Endodermal cell (in vitro differentiated cells): ENCODE measurements around the gene OOEP. TPM values are rescaled to one million over a fixed set of nuclear protein-coding genes. Genes with fewer than 3 reads are reported as not detected.
"Not testable (repeated sequence)": the region's sequence is repeated elsewhere in the genome, so short reads cannot be mapped to it uniquely, and the experiment has no call there.

Experiments
- DNase-seq: peaks from one replicate; pipeline ENCODE4 v3.0.0-alpha.2; 2017
- H3K27ac ChIP-seq: 2 replicates; pipeline ENCODE4 v1.5.1; 2013; ENCODE audit warnings: mild to moderate bottlenecking, low read depth, low read length, moderate library complexity
- H3K27me3 ChIP-seq: 2 replicates; pipeline ENCODE4 v1.6.1; 2013; ENCODE audit warnings: mild to moderate bottlenecking, low read length, moderate library complexity; ENCODE audit not compliant: insufficient read depth, control insufficient read depth, poor library complexity, severe bottlenecking
- H3K36me3 ChIP-seq: 2 replicates; pipeline ENCODE4 v1.7.0; 2013; ENCODE audit warnings: mild to moderate bottlenecking, low read length, moderate library complexity; ENCODE audit not compliant: control insufficient read depth, insufficient read depth
- H3K4me1 ChIP-seq: one replicate; pipeline ENCODE4 v1.7.0; 2013; ENCODE audit warnings: low read length; ENCODE audit not compliant: control insufficient read depth, insufficient read depth
- H3K4me3 ChIP-seq: 2 replicates; pipeline ENCODE4 v1.5.1; 2013; ENCODE audit warnings: mild to moderate bottlenecking, low read length, moderate library complexity
- H3K9ac ChIP-seq: 2 replicates; pipeline ENCODE4 v1.6.1; 2013; ENCODE audit warnings: mild to moderate bottlenecking, low read length, moderate library complexity; ENCODE audit not compliant: poor library complexity, severe bottlenecking; ENCODE audit errors: extremely low read depth
- H3K9me3 ChIP-seq: 2 replicates; pipeline ENCODE4 v1.6.1; 2013; ENCODE audit warnings: mild to moderate bottlenecking, low read length, moderate library complexity; ENCODE audit not compliant: control insufficient read depth
- H3K27ac Mint-ChIP-seq: 2 replicates; pipeline ENCODE4 v1.8.0; 2020; ENCODE audit warnings: mixed read lengths
- H3K27me3 Mint-ChIP-seq: 2 replicates; pipeline ENCODE4 v1.8.0; 2021; ENCODE audit warnings: mild to moderate bottlenecking, mixed read lengths; ENCODE audit not compliant: insufficient read depth
- H3K36me3 Mint-ChIP-seq: 2 replicates; pipeline ENCODE4 v1.8.0; 2020; ENCODE audit warnings: low read depth, mixed read lengths
- H3K4me1 Mint-ChIP-seq: 2 replicates; pipeline ENCODE4 v1.8.0; 2020; ENCODE audit warnings: mixed read lengths
- H3K4me3 Mint-ChIP-seq: 2 replicates; pipeline ENCODE4 v1.8.0; 2020; ENCODE audit warnings: mild to moderate bottlenecking, moderate library complexity, mixed read lengths
- H3K9me3 Mint-ChIP-seq: 2 replicates; pipeline ENCODE4 v1.8.0; 2020; ENCODE audit warnings: mild to moderate bottlenecking, mixed read lengths
- CTCF ChIP-seq: fragments of 200-600 bp; sonication (generic); conservative IDR thresholded peaks from 2 replicates; pipeline ENCODE4 v1.5.0; 2021; ENCODE audit warnings: antibody characterized with exemption, mild to moderate bottlenecking
- WGBS, 2 experiments: methylation state at CpG; one replicate each; pipeline versions ENCODE4 v1.1.5 to v1.1.7; 2013; ENCODE audit warnings: missing lambda C conversion rate in 2 of 2, mixed read lengths in 1 of 2; ENCODE audit not compliant: insufficient coverage in 1 of 2, insufficient read length in 1 of 2; 5-methylcytosine and 5-hydroxymethylcytosine counted together
- total RNA-seq, 2 donors: library from RNA; stranded (reverse); fragmentation: NEBNext Ultra II Directional in 1 of 2; extraction: Animal tissue kit (Norgen Biotek cat#: 25700) in 1 of 2; gene quantifications; 2 replicates in 1 of 2; 3 replicates in 1 of 2; pipeline ENCODE4 v1.2.1, GENCODE V29; 2021

OOEP gene
- total RNA-seq, 2 donors from 2014 or later, result not detected

GRCh38 chr6:73394577-73395354 lies 25.1 kb upstream of the OOEP start, which contains the start of gene DDX43:
TSS of gene DDX43 (plus strand) at chr6:73394828. CDS start at chr6:73394906, 78 bp downstream.
- Mint-ChIP-seq H3K36me3 (no peaks in the 10 kb centered on the region), H3K9me3 (peaks cover 8% of the 10 kb centered on the region), H3K4me3 (no peak within 1 kb of the TSS), H3K27me3 (peaks cover 4% of the 10 kb centered on the region), H3K27ac (no peak within 1 kb of the TSS), H3K4me1 (no peaks in the 10 kb centered on the region)
- no peak for TF ChIP-seq CTCF
- H3K4me3 ChIP-seq, result no peak within 1 kb of the TSS
- no peak for DNase-seq
- no peak within 1 kb of the TSS for H3K9ac ChIP-seq
- H3K4me1 ChIP-seq, result no peaks in the 10 kb centered on the region
- H3K9me3 ChIP-seq, result no peaks in the 10 kb centered on the region
- no peaks in the 10 kb centered on the region for H3K36me3 ChIP-seq
- 95 to 96% methylated on average over 36 to 54 of the region's 54 CpGs for WGBS, 2 experiments
- H3K27me3 ChIP-seq, result no peaks in the 10 kb centered on the region
- no peak within 1 kb of the TSS for H3K27ac ChIP-seq

GRCh38 chr6:73393278-73393677 lies 23.6 kb upstream of the OOEP start:
- Histone ChIP-seq H3K4me3 (no peak overlapping the region), H3K4me1 (no peaks in the 10 kb centered on the region), H3K9me3 (no peaks in the 10 kb centered on the region), H3K27ac (no peak overlapping the region), H3K9ac (no peak overlapping the region), H3K36me3 (no peaks in the 10 kb centered on the region), H3K27me3 (no peaks in the 10 kb centered on the region)
- DNase-seq, result no peak
- TF ChIP-seq CTCF, result no peak
- H3K4me3 Mint-ChIP-seq, result no peak overlapping the region
- WGBS, 2 experiments, result 91 to 94% methylated on average over 3 of the region's 3 CpGs
- peaks cover 8% of the 10 kb centered on the region for H3K9me3 Mint-ChIP-seq
- no peak overlapping the region for H3K27ac Mint-ChIP-seq
- H3K27me3 Mint-ChIP-seq, result peaks cover 4% of the 10 kb centered on the region
- H3K4me1 Mint-ChIP-seq, result peaks cover 2% of the 10 kb centered on the region
- no peaks in the 10 kb centered on the region for H3K36me3 Mint-ChIP-seq

- H3K36me3 ChIP-seq, H3K27me3 Mint-ChIP-seq, DNase-seq, H3K4me3 Mint-ChIP-seq, H3K4me3 ChIP-seq, H3K9me3 ChIP-seq, H3K4me1 Mint-ChIP-seq, H3K27me3 ChIP-seq, H3K36me3 Mint-ChIP-seq, H3K27ac ChIP-seq, H3K4me1 ChIP-seq, H3K9me3 Mint-ChIP-seq, H3K9ac ChIP-seq, H3K27ac Mint-ChIP-seq: not testable (repeated sequence)
- WGBS, 2 experiments, result 85 to 92% methylated on average over 2 to 3 of the region's 4 CpGs
Measured at GRCh38 chr6:73392188-73392587, 22.5 kb upstream of the OOEP start.
